Stomach (tissue), 9 donors: ENCODE data around the gene AKAP13. TPM values are rescaled to one million over a fixed set of nuclear protein-coding genes. Genes with fewer than 3 reads are reported as not detected.

Source experiments
- DNase-seq, 2 donors: peaks; one replicate each; pipeline versions ENCODE4 v3.0.0 to v3.0.0-alpha.2; 2013 to 2019
- H3K27ac ChIP-seq, 5 donors: fragments of 200-600 bp in 4 of 5; sonication (generic) in 4 of 5; one replicate each; pipeline ENCODE4 v1.5.1; 2013 to 2019; ENCODE audit warnings: mild to moderate bottlenecking in 1 of 5, moderate library complexity in 1 of 5
- H3K27me3 ChIP-seq, 3 donors: fragments of 200-600 bp; sonication (generic); one replicate each; pipeline ENCODE4 v1.5.1; 2017 to 2019; ENCODE audit warnings: mixed run types in 1 of 3
- H3K36me3 ChIP-seq, 4 donors: fragments of 200-600 bp; sonication (generic); 1 replicate in 3 of 4; 2 replicates in 1 of 4; pipeline ENCODE4 v1.5.1; 2016 to 2019
- H3K4me1 ChIP-seq, 4 donors: fragments of 200-600 bp; sonication (generic); one replicate each; pipeline ENCODE4 v1.5.1; 2016 to 2019
- H3K4me3 ChIP-seq, 4 donors: fragments of 200-600 bp; sonication (generic) in 3 of 4; one replicate each; pipeline ENCODE4 v1.5.1; 2016 to 2019; ENCODE audit warnings: mild to moderate bottlenecking in 1 of 4
- H3K9me3 ChIP-seq, 4 donors: fragments of 200-600 bp; sonication (generic); one replicate each; pipeline ENCODE4 v1.5.1; 2016 to 2019
- EP300 ChIP-seq: sonication (generic); formaldehyde crosslinking; IDR thresholded peaks from one replicate; pipeline ENCODE4 v1.6.1; 2017; ENCODE audit warnings: antibody characterized with exemption
- POLR2A ChIP-seq, 4 donors: fragments of 450-650 bp; IDR thresholded peaks; one replicate each; pipeline ENCODE4 v1.6.1; 2016; ENCODE audit warnings: antibody characterized with exemption in 4 of 4, control low read depth in 2 of 4, mild to moderate bottlenecking in 1 of 4, moderate library complexity in 1 of 4
- POLR2AphosphoS5 ChIP-seq, 3 donors: sonication (generic); formaldehyde crosslinking; IDR thresholded peaks; one replicate each; pipeline ENCODE4 v1.6.1; 2016; ENCODE audit warnings: antibody characterized with exemption in 3 of 3
- WGBS, 5 donors: extraction: QIAGEN DNeasy Blood & Tissue Kit in 3 of 5; methylation state at CpG; one replicate each; pipeline versions ENCODE4 v1.1.5 to v1.1.7; 2013 to 2018; 5-methylcytosine and 5-hydroxymethylcytosine counted together
- intact Hi-C: fragments of 100-400 bp; cut with DNase I; formaldehyde crosslinking; loops from one replicate; pipeline ENCODE4 v1.15.1; 2023; ENCODE audit warnings: low total_unique reads
- polyA plus RNA-seq, 3 donors: library from polyadenylated mRNA; stranded (reverse); fragments of 200-250 nt; gene quantifications; one replicate each; pipeline ENCODE4 v1.2.3, GENCODE V29; 2013
- total RNA-seq, 5 donors: library from RNA; depleted of rRNA; stranded (reverse); fragments of >200 nt; gene quantifications; one replicate each; pipeline versions ENCODE4 v1.1.0 to v1.2.3, GENCODE V29; 2014 to 2016
- TF ChIP-seq, protein P1 (sequence below), 7 experiments: fragments of 450-650 bp in 4 of 7; fragments of 200-600 bp in 3 of 7; sonication (generic) in 3 of 7; IDR thresholded peaks; one replicate each; pipeline ENCODE4 v1.5.1; 2016 to 2019; ENCODE audit warnings: antibody characterized with exemption in 7 of 7, control low read depth in 2 of 7, mild to moderate bottlenecking in 1 of 7
- donor health status: healthy with polysubstance abuse.
- donor health status: Bipolar disorder and iron deficiency.
- donor health status: healthy.

The AKAP13 gene
- total and polyA plus RNA-seq, 8 donors, result 33.1 to 395 (median 138) TPM

GRCh38 chr15:85515212-85515611 is 134.8 kb downstream of the AKAP13 start:
- no peaks in the 10 kb centered on the region for H3K9me3 ChIP-seq
- H3K27me3 ChIP-seq, result no peaks in the 10 kb centered on the region
- peak overlapping the region in 2 of 5 donors; percentile 30 to 41 for H3K27ac ChIP-seq
- no peak overlapping the region for H3K4me3 ChIP-seq
- peaks cover 0 to 35% (median 4%) of the 10 kb centered on the region in 4 donors for H3K4me1 ChIP-seq
- TF ChIP-seq POLR2A (IDR thresholded peaks at IDR 0.05), result no peak
- DNase-seq, result no peak
- H3K36me3 ChIP-seq, result no peaks in the 10 kb centered on the region
- WGBS, 5 donors, result 33 to 45% (median 35%) methylated on average over 4 of the region's 4 CpGs
- intact Hi-C loops, result no loop called here

DNA sequence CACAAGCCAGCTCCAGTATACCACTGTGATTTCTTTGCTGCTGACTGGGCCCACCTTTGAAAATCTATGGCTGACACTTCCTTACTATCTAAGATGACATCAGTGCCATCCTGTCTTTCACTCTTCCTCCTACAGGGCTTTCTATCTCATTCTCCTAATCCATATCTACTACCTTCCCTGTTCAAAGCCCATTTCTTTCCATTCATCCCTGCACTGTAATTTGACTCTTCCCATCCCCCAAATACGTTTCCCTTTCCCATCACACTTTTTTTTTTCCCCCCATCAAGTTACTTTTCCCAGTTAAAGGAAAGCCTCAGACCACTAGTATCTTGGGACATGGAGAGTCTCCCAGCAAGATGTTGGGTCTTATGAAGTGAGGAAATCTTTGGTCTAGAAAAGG is 136.7 kb downstream of the AKAP13 start:
- 81 to 96% (median 93%) methylated on average over 1 of the region's 1 CpG for WGBS, 5 donors
- intact Hi-C loops, result no loop called here

DNA sequence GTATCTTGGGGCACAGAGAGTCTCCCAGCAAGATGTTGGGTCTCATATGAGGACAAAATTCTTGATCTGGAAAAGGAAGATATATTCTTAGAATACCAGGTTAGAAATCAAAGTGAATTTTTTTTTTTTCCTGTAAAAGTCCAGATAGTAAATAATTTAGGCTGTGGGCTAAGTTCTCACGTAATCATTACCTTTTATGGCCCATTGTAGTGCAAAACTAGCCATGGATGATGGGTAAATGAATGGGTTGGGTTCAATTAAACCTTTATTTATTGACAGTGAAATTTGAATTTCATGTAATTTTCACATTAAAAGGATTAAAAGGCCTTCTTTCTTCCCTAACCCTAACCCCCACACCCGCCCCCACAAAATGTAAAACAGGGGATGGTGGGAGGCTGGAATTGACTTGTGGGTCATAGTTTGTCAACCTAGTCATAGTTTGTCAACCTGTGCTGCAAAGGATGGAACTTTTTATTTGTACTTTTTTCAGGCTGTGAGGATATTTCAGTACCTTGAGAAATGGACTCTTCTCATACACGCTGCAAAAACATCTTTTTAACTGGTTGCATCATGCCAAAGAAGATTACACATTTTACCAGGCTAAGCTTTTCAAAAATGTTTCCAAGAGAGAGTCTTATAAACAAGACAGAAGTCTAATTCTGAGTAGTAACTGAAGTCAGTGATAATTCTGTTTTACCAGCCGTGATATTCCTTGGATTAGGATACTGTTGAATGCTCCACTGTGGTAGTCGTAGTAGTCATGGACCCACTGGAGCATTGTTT is 138.8 kb downstream of the AKAP13 start:
- Histone ChIP-seq H3K36me3 (peaks cover 0 to 8% (median 6%) of the 10 kb centered on the region in 4 donors), H3K4me3 (no peak overlapping the region), H3K27ac (no peak overlapping the region), H3K27me3 (no peaks in the 10 kb centered on the region), H3K4me1 (peaks cover 0 to 35% (median 8%) of the 10 kb centered on the region in 4 donors), H3K9me3 (no peaks in the 10 kb centered on the region)
- intact Hi-C loops, result no loop called here
- WGBS, 5 donors, result 68 to 91% (median 86%) methylated on average over 5 of the region's 5 CpGs
- TF ChIP-seq POLR2A (IDR thresholded peaks at IDR 0.05), result no peak
- DNase-seq, result no peak

More for the DNA sequence above, 136.7 kb downstream of the AKAP13 start:
- Histone ChIP-seq H3K27me3 (no peaks in the 10 kb centered on the region), H3K36me3 (peaks cover 0 to 3% (median 0%) of the 10 kb centered on the region in 4 donors), H3K4me1 (peaks cover 0 to 40% (median 4%) of the 10 kb centered on the region in 4 donors), H3K27ac (no peak overlapping the region), H3K4me3 (no peak overlapping the region), H3K9me3 (no peaks in the 10 kb centered on the region)
- TF ChIP-seq POLR2AphosphoS5 (IDR thresholded peaks at IDR 0.05), result no peak
- TF ChIP-seq, protein P1, sequence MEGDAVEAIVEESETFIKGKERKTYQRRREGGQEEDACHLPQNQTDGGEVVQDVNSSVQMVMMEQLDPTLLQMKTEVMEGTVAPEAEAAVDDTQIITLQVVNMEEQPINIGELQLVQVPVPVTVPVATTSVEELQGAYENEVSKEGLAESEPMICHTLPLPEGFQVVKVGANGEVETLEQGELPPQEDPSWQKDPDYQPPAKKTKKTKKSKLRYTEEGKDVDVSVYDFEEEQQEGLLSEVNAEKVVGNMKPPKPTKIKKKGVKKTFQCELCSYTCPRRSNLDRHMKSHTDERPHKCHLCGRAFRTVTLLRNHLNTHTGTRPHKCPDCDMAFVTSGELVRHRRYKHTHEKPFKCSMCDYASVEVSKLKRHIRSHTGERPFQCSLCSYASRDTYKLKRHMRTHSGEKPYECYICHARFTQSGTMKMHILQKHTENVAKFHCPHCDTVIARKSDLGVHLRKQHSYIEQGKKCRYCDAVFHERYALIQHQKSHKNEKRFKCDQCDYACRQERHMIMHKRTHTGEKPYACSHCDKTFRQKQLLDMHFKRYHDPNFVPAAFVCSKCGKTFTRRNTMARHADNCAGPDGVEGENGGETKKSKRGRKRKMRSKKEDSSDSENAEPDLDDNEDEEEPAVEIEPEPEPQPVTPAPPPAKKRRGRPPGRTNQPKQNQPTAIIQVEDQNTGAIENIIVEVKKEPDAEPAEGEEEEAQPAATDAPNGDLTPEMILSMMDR (IDR thresholded peaks at IDR 0.05), result no peak
- TF ChIP-seq EP300, result no peak
- TF ChIP-seq POLR2A (IDR thresholded peaks at IDR 0.05), result no peak
- DNase-seq, result no peak

GRCh38 chr15:85520650-85521049 is 140.2 kb downstream of the AKAP13 start:
- H3K36me3 ChIP-seq, result peaks cover 0 to 8% (median 6%) of the 10 kb centered on the region in 4 donors
- intact Hi-C loops, result no loop called here

GRCh38 chr15:85523530-85523929 is 143.1 kb downstream of the AKAP13 start:
- H3K27me3 ChIP-seq, result no peaks in the 10 kb centered on the region
- H3K36me3 ChIP-seq, result peaks cover 0 to 8% (median 6%) of the 10 kb centered on the region in 4 donors
- TF ChIP-seq EP300 (no peak), POLR2AphosphoS5 (IDR thresholded peaks at IDR 0.05) (no peak), POLR2A (IDR thresholded peaks at IDR 0.05) (no peak)
- TF ChIP-seq, protein P1 (IDR thresholded peaks at IDR 0.05), result no peak
- H3K4me1 ChIP-seq, result peaks cover 0 to 41% (median 20%) of the 10 kb centered on the region in 4 donors
- intact Hi-C loops, result no loop called here
- H3K27ac ChIP-seq, result no peak overlapping the region
- no peaks in the 10 kb centered on the region for H3K9me3 ChIP-seq
- no peak for DNase-seq
- no peak overlapping the region for H3K4me3 ChIP-seq
- WGBS, 5 donors, result 71 to 82% (median 74%) methylated on average over 4 of the region's 4 CpGs

More at GRCh38 chr15:85520650-85521049, 140.2 kb downstream of the AKAP13 start:
- Histone ChIP-seq H3K27ac (no peak overlapping the region), H3K4me3 (no peak overlapping the region), H3K4me1 (peaks cover 0 to 24% (median 7%) of the 10 kb centered on the region in 4 donors), H3K27me3 (no peaks in the 10 kb centered on the region), H3K9me3 (no peaks in the 10 kb centered on the region)
- no peak for DNase-seq
- WGBS, 5 donors, result 40 to 61% (median 42%) methylated on average over 3 of the region's 3 CpGs
- TF ChIP-seq, protein P1 (IDR thresholded peaks at IDR 0.05), result no peak
- TF ChIP-seq POLR2AphosphoS5 (IDR thresholded peaks at IDR 0.05), result no peak
- no peak for TF ChIP-seq POLR2A (IDR thresholded peaks at IDR 0.05)
- no peak for TF ChIP-seq EP300
